BLaER1 treated with 17β-estradiol and CSF1 and Interleukin-3, amounts not matched to agents 10 nM and 100 nM (cell line): ENCODE data around the gene RNF181.

Experiments used
- H3K27ac ChIP-seq, 11 experiments: shearing (Covaris generic); formaldehyde crosslinking; 2 replicates each; pipeline ENCODE4 v1.8.1; 2022
- H3K27me3 ChIP-seq, 11 experiments: shearing (Covaris generic); formaldehyde crosslinking; 2 replicates each; pipeline ENCODE4 v1.8.1; 2022
- H3K36me3 ChIP-seq, 11 experiments: shearing (Covaris generic); formaldehyde crosslinking; 2 replicates each; pipeline ENCODE4 v1.8.1; 2022
- H3K4me1 ChIP-seq, 10 experiments: shearing (Covaris generic); formaldehyde crosslinking; 2 replicates each; pipeline ENCODE4 v1.8.1; 2022
- H3K4me2 ChIP-seq, 11 experiments: shearing (Covaris generic); formaldehyde crosslinking; 2 replicates each; pipeline ENCODE4 v1.8.1; 2022
- H3K4me3 ChIP-seq, 10 experiments: shearing (Covaris generic); formaldehyde crosslinking; 2 replicates each; pipeline ENCODE4 v1.8.1; 2022
- H3K9ac ChIP-seq, 11 experiments: shearing (Covaris generic); formaldehyde crosslinking; 2 replicates each; pipeline ENCODE4 v1.8.1; 2022
- H3K9me3 ChIP-seq, 11 experiments: shearing (Covaris generic); formaldehyde crosslinking; replicated peaks in 1 of 11; 2 replicates each; pipeline ENCODE4 v1.8.1; 2022
- H4K20me1 ChIP-seq, 11 experiments: shearing (Covaris generic); formaldehyde crosslinking; 2 replicates each; pipeline ENCODE4 v1.8.1; 2022
- Cebpa-rat ChIP-seq, 11 experiments: shearing (Covaris generic); IDR thresholded peaks; 2 replicates each; pipeline ENCODE4 v1.8.1; 2022

Gene RNF181

DNA sequence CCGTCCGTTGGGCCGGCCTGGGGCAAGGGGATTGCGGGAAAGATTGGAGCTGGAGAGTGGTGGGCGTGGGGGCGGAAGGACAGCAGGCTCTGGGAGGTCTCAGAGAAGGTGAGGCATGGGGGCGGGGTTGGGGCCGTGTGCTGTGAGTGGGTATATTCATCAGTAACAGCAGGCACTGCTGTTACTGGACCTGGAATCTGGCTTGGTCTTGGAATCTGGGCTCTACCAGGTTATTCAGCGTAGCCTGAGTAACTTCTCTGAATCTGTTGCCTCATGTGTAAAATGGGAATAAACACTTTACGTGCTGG lies 435 bp downstream of the RNF181 start:
- Histone ChIP-seq H3K4me2 (peak overlapping the region; percentile 89 to 99 (median 96)), H3K27ac (peak overlapping the region; percentile 73 to 93 (median 86)), H3K9me3 (no peaks in the 10 kb centered on the region), H3K36me3 (peaks cover 39 to 71% (median 50%) of the 10 kb centered on the region in 11 experiments), H3K4me3 (peak overlapping the region; percentile 83 to 95 (median 90)), H3K9ac (peak overlapping the region; percentile 78 to 93 (median 90)), H3K27me3 (no peaks in the 10 kb centered on the region), H3K4me1 (peaks cover 27 to 75% (median 38%) of the 10 kb centered on the region in 10 experiments), H4K20me1 (peaks cover 8 to 48% (median 26%) of the 10 kb centered on the region in 11 experiments; a peak in 15 of 22 replicates)
- no peak for TF ChIP-seq Cebpa-rat (IDR thresholded peaks at IDR 0.05)

GRCh38 chr2:85596486-85597143 lies 1.1 kb downstream of the RNF181 start:
- Histone ChIP-seq H3K9me3 (no peaks in the 10 kb centered on the region), H3K9ac (peak overlapping the region; percentile 78 to 93 (median 90)), H3K27ac (peak overlapping the region in 10 of 11 experiments; percentile 73 to 93 (median 88); a peak in 15 of 22 replicates), H3K4me1 (peaks cover 30 to 75% (median 41%) of the 10 kb centered on the region in 10 experiments), H3K36me3 (peaks cover 33 to 65% (median 51%) of the 10 kb centered on the region in 11 experiments), H3K27me3 (no peaks in the 10 kb centered on the region), H4K20me1 (peaks cover 8 to 54% (median 26%) of the 10 kb centered on the region in 11 experiments; a peak in 15 of 22 replicates), H3K4me2 (peak overlapping the region; percentile 89 to 99 (median 96)), H3K4me3 (peak overlapping the region; percentile 83 to 95 (median 90))
- no peak for TF ChIP-seq Cebpa-rat (IDR thresholded peaks at IDR 0.05)

DNA sequence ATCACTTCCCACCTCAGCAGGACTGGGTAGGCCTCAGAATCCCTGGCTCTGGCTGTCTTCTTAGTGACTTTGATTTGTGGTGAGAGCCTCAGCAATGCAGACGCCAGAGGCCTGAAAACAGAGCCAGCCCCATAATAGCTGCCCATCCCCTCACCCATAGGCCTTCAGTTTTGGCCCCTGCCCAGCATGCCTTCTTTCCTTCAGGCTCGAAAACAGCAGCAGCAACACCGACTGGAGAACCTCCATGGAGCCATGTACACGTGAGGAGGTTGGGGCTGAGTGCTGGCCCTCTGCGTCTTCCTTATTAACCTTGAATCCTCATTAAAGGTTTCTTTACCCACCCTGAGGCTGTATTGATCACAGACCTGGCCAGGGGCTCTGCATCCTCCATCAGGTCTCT lies 1.7 kb downstream of the RNF181 start:
- no peaks in the 10 kb centered on the region for H3K9me3 ChIP-seq
- peaks cover 30 to 59% (median 45%) of the 10 kb centered on the region in 11 experiments for H3K36me3 ChIP-seq
- peaks cover 36 to 71% (median 46%) of the 10 kb centered on the region in 10 experiments for H3K4me1 ChIP-seq
- H3K9ac ChIP-seq = peak overlapping the region; percentile 78 to 93 (median 90); a peak in 16 of 22 replicates
- H3K27me3 ChIP-seq = no peaks in the 10 kb centered on the region
- no peak for TF ChIP-seq Cebpa-rat (IDR thresholded peaks at IDR 0.05)
- H3K4me2 ChIP-seq = peak overlapping the region in 10 of 11 experiments; percentile 93 to 99 (median 96); a peak in 21 of 22 replicates
- H3K4me3 ChIP-seq = peak overlapping the region in 9 of 10 experiments; percentile 83 to 95 (median 90); a peak in 11 of 20 replicates
- H3K27ac ChIP-seq = peak overlapping the region in 1 of 11 experiments; percentile 89; a peak in 1 of 22 replicates
- H4K20me1 ChIP-seq = peaks cover 8 to 57% (median 26%) of the 10 kb centered on the region in 11 experiments; a peak in 15 of 22 replicates

DNA sequence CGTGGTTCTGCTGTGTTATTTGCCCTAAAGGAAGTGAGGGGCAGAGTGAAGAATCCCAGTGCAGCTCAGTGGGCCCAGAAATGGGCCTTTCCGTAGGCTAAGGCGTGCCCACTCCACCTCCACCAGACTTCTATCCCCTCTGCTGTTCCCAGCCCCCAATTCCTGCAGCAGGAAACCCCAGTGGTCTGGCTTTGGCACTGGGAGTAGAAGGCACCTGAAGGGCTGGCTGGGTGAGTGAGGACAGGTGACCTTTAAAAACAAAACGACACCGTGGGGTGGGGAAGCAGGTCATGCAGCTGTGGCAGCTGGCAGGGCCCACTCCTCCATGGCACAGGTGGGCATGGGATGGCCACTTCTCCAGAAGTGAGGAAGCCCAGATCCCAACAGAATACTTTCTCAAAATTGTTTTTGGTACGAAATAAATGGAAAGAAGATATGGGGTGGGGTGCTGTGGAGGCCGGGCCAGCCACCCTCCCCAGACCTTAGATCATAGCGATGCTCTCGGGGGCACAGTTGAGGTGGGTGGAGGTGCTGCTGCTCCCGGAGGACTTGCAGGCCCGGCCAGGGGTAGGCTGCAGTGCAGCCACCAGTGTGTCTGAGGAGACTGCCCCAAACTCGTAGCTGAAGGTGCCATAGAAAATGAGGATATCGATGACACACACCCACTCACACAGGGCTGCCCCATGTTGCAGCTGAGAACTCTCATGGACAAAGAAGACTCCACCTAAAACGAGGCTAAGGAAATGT lies 3.2 kb downstream of the RNF181 start:
- Histone ChIP-seq H3K4me3 (no peak overlapping the region), H3K4me1 (peaks cover 43 to 65% (median 53%) of the 10 kb centered on the region in 10 experiments), H3K4me2 (peak overlapping the region in 1 of 11 experiments; percentile 7; a peak in 2 of 22 replicates), H3K9ac (peak overlapping the region in 2 of 11 experiments; percentile 38 to 39; a peak in 4 of 22 replicates), H3K36me3 (peaks cover 30 to 47% (median 36%) of the 10 kb centered on the region in 11 experiments), H3K9me3 (no peaks in the 10 kb centered on the region), H3K27me3 (no peaks in the 10 kb centered on the region), H4K20me1 (peaks cover 8 to 57% (median 26%) of the 10 kb centered on the region in 11 experiments; a peak in 15 of 22 replicates), H3K27ac (no peak overlapping the region)
- no peak for TF ChIP-seq Cebpa-rat (IDR thresholded peaks at IDR 0.05)

- H4K20me1 ChIP-seq = peaks cover 8 to 62% (median 29%) of the 10 kb centered on the region in 11 experiments; a peak in 15 of 22 replicates
- H3K4me2 ChIP-seq = peak overlapping the region in 1 of 11 experiments; percentile 7; a peak in 2 of 22 replicates
- H3K9ac ChIP-seq = peak overlapping the region in 6 of 11 experiments; percentile 9 to 91 (median 32); a peak in 5 of 22 replicates
- H3K27ac ChIP-seq = no peak overlapping the region
- H3K36me3 ChIP-seq = peaks cover 30 to 47% (median 35%) of the 10 kb centered on the region in 11 experiments
- peaks cover 38 to 65% (median 53%) of the 10 kb centered on the region in 10 experiments for H3K4me1 ChIP-seq
- H3K9me3 ChIP-seq = no peaks in the 10 kb centered on the region
- no peak for TF ChIP-seq Cebpa-rat (IDR thresholded peaks at IDR 0.05)
- H3K4me3 ChIP-seq = no peak overlapping the region
- no peaks in the 10 kb centered on the region for H3K27me3 ChIP-seq
Measured at GRCh38 chr2:85599468-85600234, 4.1 kb downstream of the RNF181 start.

GRCh38 chr2:85600235-85600575 lies 4.7 kb downstream of the RNF181 start:
- TF ChIP-seq Cebpa-rat (IDR thresholded peaks at IDR 0.05) = no peak

GRCh38 chr2:85600951-85601770 lies 5.6 kb downstream of the RNF181 start:
- Histone ChIP-seq H3K9ac (peak overlapping the region in 10 of 11 experiments; percentile 74 to 91 (median 82); a peak in 16 of 22 replicates), H3K4me2 (peak overlapping the region; percentile 87 to 99 (median 95)), H3K4me1 (peaks cover 32 to 78% (median 52%) of the 10 kb centered on the region in 10 experiments), H3K36me3 (peaks cover 33 to 56% (median 43%) of the 10 kb centered on the region in 11 experiments), H3K9me3 (no peaks in the 10 kb centered on the region), H3K27ac (no peak overlapping the region), H3K27me3 (no peaks in the 10 kb centered on the region), H3K4me3 (peak overlapping the region in 8 of 10 experiments; percentile 72 to 85 (median 78); a peak in 16 of 20 replicates), H4K20me1 (peaks cover 8 to 63% (median 35%) of the 10 kb centered on the region in 11 experiments; a peak in 16 of 22 replicates)
- no peak for TF ChIP-seq Cebpa-rat (IDR thresholded peaks at IDR 0.05)

More at GRCh38 chr2:85600235-85600575, 4.7 kb downstream of the RNF181 start:
- H3K9ac ChIP-seq = peak overlapping the region in 5 of 11 experiments; percentile 9 to 91 (median 27); a peak in 5 of 22 replicates
- no peak overlapping the region; a peak in 2 of 22 replicates for H3K4me2 ChIP-seq
- H3K27me3 ChIP-seq = no peaks in the 10 kb centered on the region
- peaks cover 34 to 68% (median 53%) of the 10 kb centered on the region in 10 experiments for H3K4me1 ChIP-seq
- H3K27ac ChIP-seq = no peak overlapping the region
- H3K4me3 ChIP-seq = no peak overlapping the region
- H3K9me3 ChIP-seq = no peaks in the 10 kb centered on the region
- H4K20me1 ChIP-seq = peaks cover 8 to 63% (median 32%) of the 10 kb centered on the region in 11 experiments; a peak in 15 of 22 replicates
- peaks cover 30 to 47% (median 35%) of the 10 kb centered on the region in 11 experiments for H3K36me3 ChIP-seq
